Inferior parietal cortex (tissue), 1 donor: ENCODE data around the gene GABRB2.

Source experiments
- DNase-seq: peaks from one replicate; pipeline ENCODE4 v3.0.0-alpha.2; 2016; ENCODE audit errors: extremely low spot score

The GABRB2 gene

GRCh38 chr5:161387121-161387520, 159.4 kb downstream of the GABRB2 start:
- DNase-seq: no peak

DNA sequence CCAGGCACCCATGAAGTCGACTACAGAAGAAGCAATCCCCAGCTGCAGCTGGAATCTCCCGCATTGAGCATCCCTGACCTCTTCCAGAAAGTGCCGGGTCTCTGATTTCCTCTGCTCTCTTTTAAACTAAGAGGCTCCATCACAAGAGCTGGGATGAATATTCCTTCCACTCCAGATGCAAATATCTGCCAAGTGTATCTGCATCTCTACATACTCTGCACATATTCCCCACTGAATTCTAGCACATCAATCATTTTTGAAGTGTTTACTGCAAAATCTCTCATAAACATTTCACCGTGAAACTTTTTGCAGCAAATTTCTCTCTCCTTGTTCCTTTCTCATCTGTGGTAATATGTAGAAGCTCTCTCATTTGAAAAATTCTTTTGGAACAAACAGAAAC, 161.5 kb downstream of the GABRB2 start:
- DNase-seq: no peak

DNA sequence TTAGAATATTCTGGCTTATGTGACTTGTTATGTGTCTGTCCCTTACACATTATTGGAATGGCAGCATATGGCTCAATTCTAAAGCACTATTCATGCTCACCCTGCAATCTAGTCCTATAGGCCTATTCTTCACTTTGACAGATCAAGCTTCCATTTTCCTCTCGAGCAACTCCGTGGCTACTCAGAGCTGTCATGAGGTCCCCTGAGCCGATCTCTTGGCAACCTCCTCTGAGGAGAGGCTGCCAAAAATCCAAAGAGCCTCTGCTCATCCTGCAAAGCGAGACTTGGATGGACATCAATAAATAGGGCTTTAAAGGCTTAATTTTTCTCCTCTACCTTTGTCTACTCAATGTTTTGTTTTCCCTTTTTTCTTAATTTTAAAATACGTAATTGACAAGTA, 163.8 kb downstream of the GABRB2 start:
- no peak for DNase-seq

GRCh38 chr5:161380486-161380885, 166.0 kb downstream of the GABRB2 start:
- no peak for DNase-seq

- no peak for DNase-seq
Observed at GRCh38 chr5:161378701-161379100, 167.8 kb downstream of the GABRB2 start.

DNA sequence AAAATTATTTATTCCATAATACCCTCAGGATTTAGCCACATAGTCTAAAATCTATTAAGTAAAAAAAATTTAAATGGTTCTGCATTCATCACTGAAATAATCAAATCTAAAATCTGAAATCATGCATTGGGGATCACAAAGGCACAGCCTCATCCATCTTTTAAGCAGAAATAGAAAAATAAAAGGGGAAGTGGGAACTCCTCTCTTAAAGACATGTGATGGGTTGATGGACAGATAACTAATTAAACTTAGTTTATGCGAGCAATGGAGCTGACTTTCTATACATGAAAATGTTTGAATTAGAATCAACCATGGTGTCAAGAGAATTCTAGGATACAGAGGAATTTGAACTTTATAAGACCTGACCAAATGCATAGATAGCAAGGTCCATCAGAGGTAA, 170.5 kb downstream of the GABRB2 start:
- DNase-seq: no peak

- no peak for DNase-seq
Observed at GRCh38 chr5:161373345-161373707, 173.2 kb downstream of the GABRB2 start.

- peak; percentile 59 for DNase-seq
Observed at GRCh38 chr5:161372682-161373344, 173.7 kb downstream of the GABRB2 start.

DNA sequence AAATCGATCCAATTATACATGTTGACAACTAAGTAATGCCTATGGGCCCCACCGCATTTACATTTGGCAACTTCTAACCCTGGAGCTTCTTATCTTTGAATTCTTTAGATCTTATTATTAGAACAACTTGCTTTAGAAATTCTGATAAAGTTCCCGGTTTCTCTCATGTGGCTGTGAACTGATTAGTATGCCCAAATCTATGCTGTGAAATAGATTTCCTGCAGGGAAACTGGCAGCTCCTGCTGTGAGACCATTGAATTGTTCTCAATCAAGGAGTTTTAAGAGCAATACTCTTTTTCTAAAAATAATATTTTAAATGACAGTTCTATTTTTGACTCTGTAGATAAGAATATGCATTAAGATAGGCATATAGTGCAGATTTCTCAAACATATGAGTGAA, 177.5 kb downstream of the GABRB2 start:
- no peak for DNase-seq

DNA sequence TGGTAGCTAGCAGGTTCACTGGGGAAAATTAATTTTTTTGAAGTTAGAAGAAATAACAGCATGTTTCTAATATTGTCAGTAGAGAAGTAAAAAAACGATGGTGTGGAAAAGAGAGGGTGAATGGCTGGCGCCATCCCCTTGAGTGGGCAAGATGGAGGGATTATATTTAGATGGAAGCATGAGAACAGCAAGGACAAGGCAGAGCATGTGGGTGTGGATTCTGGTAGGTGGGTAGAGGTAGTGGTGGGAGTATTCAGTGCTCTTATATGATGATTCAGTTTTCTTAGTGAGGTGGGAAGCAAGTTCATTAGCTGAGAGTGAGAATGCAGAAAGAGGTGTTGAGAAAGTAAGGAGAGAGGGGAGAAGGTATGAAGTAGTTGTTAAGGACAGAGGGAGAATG, 188.1 kb downstream of the GABRB2 start:
- DNase-seq: no peak

DNA sequence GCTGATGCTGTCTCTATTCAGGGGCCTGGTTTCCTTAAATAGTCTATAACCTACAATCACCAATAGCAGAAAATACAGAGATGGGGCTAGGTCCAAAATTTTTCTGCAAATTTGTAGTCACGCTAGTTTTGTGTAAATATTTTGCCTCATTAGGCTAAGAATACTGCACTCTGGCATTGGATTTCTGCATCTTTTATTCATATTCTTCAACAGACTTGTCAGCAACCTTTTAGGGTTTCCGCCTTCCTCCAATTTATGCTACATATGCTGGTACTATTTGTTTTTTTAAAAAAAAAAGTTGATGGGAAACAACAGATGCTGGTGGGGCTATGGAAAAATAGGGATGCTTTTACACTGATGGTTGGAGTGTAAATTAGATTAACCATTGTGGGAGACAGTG, 202.3 kb downstream of the GABRB2 start:
- DNase-seq: no peak

DNA sequence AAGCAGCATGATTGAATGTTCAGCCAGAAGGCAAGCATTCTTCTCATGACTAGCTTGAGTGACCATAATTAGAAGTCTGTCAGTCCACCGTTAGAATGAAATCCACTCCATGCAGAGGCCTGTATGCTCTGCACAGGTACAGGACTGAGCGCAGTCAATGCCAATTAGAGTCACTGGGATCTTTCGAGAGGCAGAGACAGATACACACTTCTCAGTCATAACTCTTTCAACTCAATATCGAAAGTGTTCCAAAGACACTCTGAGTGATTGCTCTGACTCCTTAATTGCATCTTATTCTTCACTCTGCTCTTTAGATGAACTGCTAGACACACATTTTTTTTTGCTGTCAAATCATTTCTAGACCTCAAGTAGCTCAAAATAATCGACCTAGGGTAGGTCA, 203.6 kb downstream of the GABRB2 start:
- no peak for DNase-seq

DNA sequence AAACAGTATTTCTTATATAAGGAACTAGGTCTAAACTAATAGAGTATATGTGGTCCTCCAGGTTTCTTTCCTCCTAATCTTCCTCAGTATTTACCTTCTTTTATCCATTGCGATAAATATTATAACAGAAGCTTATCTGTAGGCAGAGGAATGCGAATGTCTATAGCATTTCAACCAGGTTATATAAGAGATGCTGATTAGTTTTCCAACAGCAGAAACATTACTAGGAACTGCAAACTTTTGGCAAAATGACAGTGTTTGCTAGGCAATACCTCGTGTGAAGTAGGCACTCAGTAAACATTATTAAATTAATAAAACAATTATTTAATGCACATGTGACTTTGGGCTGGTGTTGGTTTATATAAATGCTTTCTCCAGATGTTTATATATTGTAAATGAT, 206.5 kb downstream of the GABRB2 start:
- DNase-seq: no peak

GRCh38 chr5:161333194-161333880, 213.2 kb downstream of the GABRB2 start:
- no peak for DNase-seq

DNA sequence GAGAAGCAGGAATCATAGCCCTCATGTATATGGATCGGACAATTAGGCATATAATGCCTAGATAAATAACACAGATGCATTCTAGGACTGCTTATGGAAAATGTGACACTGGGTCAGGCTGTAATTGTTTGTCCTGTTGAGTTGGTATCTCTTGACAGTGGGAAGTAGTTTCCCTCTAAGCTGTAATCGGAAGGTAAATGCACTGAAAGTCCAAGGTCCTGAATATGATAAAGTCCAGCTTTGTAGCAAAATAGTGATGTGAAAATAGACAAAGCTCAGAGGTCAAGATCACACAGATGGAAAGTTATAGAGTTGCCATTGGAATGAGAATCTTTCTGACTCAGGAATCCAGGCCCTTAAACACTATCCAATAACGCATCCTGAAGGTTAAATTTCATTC, 214.2 kb downstream of the GABRB2 start:
- no peak for DNase-seq

DNA sequence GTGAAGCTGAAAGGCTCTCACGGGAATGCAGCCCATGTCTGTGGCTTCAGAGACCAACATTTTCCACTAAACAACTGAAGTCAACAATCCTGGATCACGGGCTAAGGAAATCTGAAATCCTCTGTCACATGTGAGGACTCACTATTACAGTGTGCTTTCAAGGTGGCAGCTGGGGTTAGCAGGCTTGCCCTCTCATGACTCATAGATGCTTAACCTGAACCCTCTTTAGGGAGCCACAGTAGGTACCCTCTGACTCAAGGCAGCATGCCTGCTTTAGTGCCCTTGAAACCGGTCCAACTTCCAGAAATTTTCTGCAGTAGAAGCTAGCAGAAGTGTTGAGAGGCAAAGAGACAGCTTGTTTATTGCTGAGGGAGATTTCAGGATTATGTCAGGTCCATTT, 232.5 kb downstream of the GABRB2 start:
- no peak for DNase-seq

- DNase-seq: no peak
Observed at GRCh38 chr5:161312882-161313281, 233.6 kb downstream of the GABRB2 start.

- no peak for DNase-seq
Observed at GRCh38 chr5:161311965-161312364, 234.6 kb downstream of the GABRB2 start.

GRCh38 chr5:161311146-161311708, 235.3 kb downstream of the GABRB2 start:
- DNase-seq: no peak

DNA sequence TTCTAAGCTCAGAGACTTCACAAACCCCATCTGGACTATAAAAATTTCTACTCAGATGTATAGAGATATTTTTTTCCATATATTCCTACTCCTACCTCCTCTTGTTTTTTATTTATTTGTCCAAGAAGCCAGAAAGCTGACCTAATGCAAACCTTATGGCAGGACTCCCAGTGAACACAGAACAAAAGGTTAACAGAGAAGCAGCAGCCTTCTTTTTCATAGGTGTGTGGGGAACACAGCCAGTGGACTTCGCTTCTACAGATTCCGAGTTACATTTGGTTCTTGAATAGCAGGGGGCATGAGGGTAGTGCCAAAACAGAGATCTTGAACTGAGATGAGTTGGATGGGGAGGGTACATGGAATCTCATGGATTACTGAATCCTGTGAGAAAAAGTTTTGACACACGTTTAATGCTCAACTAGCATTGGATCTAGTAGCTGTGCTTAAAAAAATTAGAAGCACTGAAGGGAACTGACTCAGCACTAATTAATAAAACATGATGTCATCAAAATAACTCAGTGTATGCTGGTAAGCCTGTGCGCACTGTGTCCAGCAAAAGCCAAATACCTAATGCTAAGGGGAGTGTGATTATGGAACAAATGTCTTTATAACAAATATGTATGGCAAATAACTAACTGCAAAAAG, 240.1 kb downstream of the GABRB2 start:
- DNase-seq: no peak

DNA sequence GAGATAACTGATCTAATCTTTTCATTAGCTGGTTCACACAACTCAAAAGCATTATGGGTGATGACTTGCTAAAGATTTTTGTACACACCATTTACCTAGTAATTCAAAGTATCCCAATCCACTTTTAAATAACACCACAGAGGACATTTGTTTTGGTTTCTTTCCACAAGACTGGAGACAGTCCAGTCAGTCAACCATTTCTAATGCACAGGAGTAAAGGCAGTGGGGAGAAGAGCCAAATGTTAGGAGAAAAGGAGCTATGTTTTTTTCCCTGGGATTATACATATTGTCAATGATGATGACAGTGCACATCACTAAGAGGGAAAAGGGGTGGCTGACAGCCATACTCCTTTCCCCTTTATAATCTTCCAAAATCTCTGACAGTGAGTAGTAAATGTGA, 240.9 kb downstream of the GABRB2 start:
- DNase-seq: no peak

- no peak for DNase-seq
Observed at GRCh38 chr5:161302559-161302958, 244.0 kb downstream of the GABRB2 start.

DNA sequence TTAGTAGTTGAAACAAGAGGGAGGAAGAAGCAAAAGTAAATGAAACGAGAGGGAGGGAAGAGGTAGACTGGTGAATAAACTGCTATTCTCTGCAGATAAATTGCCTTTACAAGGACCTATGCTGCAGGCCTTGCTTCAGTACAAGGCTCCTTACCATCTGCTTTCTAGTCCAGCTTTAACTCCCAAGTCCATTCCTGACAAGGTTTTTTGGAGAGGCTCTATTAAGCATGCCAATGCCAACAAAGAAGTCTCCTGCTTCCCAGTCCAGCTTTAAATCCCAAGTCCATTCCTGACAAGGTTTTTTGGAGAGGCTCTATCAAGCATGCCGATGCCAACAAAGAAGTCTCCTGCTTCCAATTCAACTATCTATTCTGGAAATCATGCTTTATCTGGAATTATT, 244.9 kb downstream of the GABRB2 start:
- DNase-seq: no peak
